H1 (cell line): Measurements from ENCODE around the gene CRTAC1. TPM values are rescaled to one million over a fixed set of nuclear protein-coding genes. Genes with fewer than 3 reads are reported as not detected.
A peak's percentile ranks its signal among the peaks of the same experiment; 100 is the strongest.

Experiments
- CTCF ChIA-PET: fragments of 300-600 bp; sonication (Branson Sonifier 250); formaldehyde crosslinking; loops from one replicate; lab custom pipeline; 2021; ENCODE audit not compliant: partially characterized antibody; lab: Charles Lee
- POLR2A ChIA-PET: fragments of 300-600 bp; sonication (Branson Sonifier 250); formaldehyde crosslinking; loops from one replicate; lab custom pipeline; 2021; ENCODE audit warnings: inconsistent platforms; ENCODE audit not compliant: partially characterized antibody; lab: Charles Lee
- DNase-seq, 2 experiments: peaks; one replicate each; pipeline versions ENCODE4 v3.0.0 to v3.0.0-alpha.2; 2010 to 2022; ENCODE audit warnings: low spot score in 2 of 2, low read depth in 1 of 2, mixed read lengths in 1 of 2
- FAIRE-seq: peaks from 2 replicates; lab custom pipeline; 2011; peaks lifted over from hg19 to GRCh38; lab: Jason Lieb, UNC
- H2AFZ ChIP-seq: 2 replicates; pipeline ENCODE4 v1.8.1; 2012; ENCODE audit warnings: low read length, inconsistent platforms
- H2AK5ac ChIP-seq: 2 replicates; pipeline ENCODE4 v1.6.1; 2013; ENCODE audit warnings: low read depth, low read length
- H2BK120ac ChIP-seq: replicated peaks from 2 replicates; pipeline ENCODE3; 2013; ENCODE audit warnings: low read depth, low read length, inconsistent platforms
- H2BK12ac ChIP-seq: 2 replicates; pipeline ENCODE4 v1.6.1; 2013; ENCODE audit warnings: low read depth, low read length
- H2BK15ac ChIP-seq: 2 replicates; pipeline ENCODE4 v1.6.1; 2013; ENCODE audit warnings: low read length
- H2BK20ac ChIP-seq: 2 replicates; pipeline ENCODE4 v1.6.1; 2013; ENCODE audit warnings: low read length
- H2BK5ac ChIP-seq: 2 replicates; pipeline ENCODE4 v1.6.1; 2013; ENCODE audit warnings: low read depth, low read length
- H3K14ac ChIP-seq: 2 replicates; pipeline ENCODE4 v1.6.1; 2013; ENCODE audit warnings: inconsistent platforms; ENCODE audit not compliant: insufficient read length
- H3K18ac ChIP-seq: 2 replicates; pipeline ENCODE4 v1.6.1; 2013; ENCODE audit warnings: low read length; ENCODE audit errors: extremely low read depth
- H3K23ac ChIP-seq: 2 replicates; pipeline ENCODE4 v1.6.1; 2013; ENCODE audit warnings: inconsistent platforms; ENCODE audit not compliant: insufficient read length
- H3K23me2 ChIP-seq: 2 replicates; pipeline ENCODE4 v1.6.1; 2013; ENCODE audit warnings: low read depth, low read length
- H3K27ac ChIP-seq: 2 replicates; pipeline ENCODE4 v1.6.1; 2011; ENCODE audit warnings: low read depth, low read length, inconsistent platforms
- H3K27me3 ChIP-seq, 4 experiments: replicated peaks in 1 of 4; 1 replicate in 1 of 4; 2 replicates in 3 of 4; pipeline versions ENCODE4 v1.6.1 to v1.8.1; 2011 to 2013; ENCODE audit warnings: low read length in 3 of 4, mild to moderate bottlenecking in 3 of 4, inconsistent platforms in 2 of 4, mixed read lengths in 2 of 4, moderate library complexity in 1 of 4; ENCODE audit not compliant: control insufficient read depth in 3 of 4, insufficient read depth in 3 of 4; ENCODE audit errors: extremely low read depth in 1 of 4
- H3K36me3 ChIP-seq, 4 experiments: 2 replicates each; pipeline versions ENCODE4 v1.6.1 to v1.8.1; 2011 to 2013; ENCODE audit warnings: mild to moderate bottlenecking in 4 of 4, low read length in 3 of 4, moderate library complexity in 2 of 4, control low read depth in 1 of 4, inconsistent platforms in 1 of 4; ENCODE audit not compliant: insufficient read depth in 4 of 4, control insufficient read depth in 2 of 4
- H3K4ac ChIP-seq: replicated peaks from 2 replicates; pipeline ENCODE3; 2013; ENCODE audit warnings: low read length, low read depth, mixed read lengths, inconsistent platforms; ENCODE audit not compliant: insufficient read length
- H3K4me1 ChIP-seq, 4 experiments: replicated peaks in 1 of 4; 1 replicate in 1 of 4; 2 replicates in 3 of 4; pipeline versions ENCODE4 v1.6.1 to v1.8.1; 2011 to 2013; ENCODE audit warnings: low read length in 3 of 4, inconsistent platforms in 2 of 4, mixed read lengths in 1 of 4; ENCODE audit not compliant: insufficient read depth in 4 of 4, control insufficient read depth in 3 of 4
- H3K4me2 ChIP-seq, 2 experiments: 2 replicates each; pipeline versions ENCODE4 v1.6.1 to v1.8.1; 2011 to 2013; ENCODE audit warnings: low read depth in 2 of 2, low read length in 2 of 2, control low read depth in 1 of 2, inconsistent platforms in 1 of 2, mild to moderate bottlenecking in 1 of 2; ENCODE audit not compliant: insufficient read depth in 1 of 2
- H3K4me3 ChIP-seq, 4 experiments: fragments of 200-600, 300-600 bp in 1 of 4; sonication (generic), shearing (Covaris generic), sonication (Bioruptor Twin) in 1 of 4; 2 replicates each; pipeline versions ENCODE4 v1.5.1 to v1.8.1; 2011 to 2016; ENCODE audit warnings: low read length in 4 of 4, low read depth in 3 of 4, control low read depth in 2 of 4, inconsistent platforms in 2 of 4, mild to moderate bottlenecking in 2 of 4, mixed read lengths in 1 of 4, moderate library complexity in 1 of 4; ENCODE audit not compliant: insufficient read depth in 2 of 4; ENCODE audit errors: extremely low read depth in 1 of 4
- H3K56ac ChIP-seq: replicated peaks from 2 replicates; pipeline ENCODE3; 2013; ENCODE audit warnings: low read depth, mild to moderate bottlenecking, mixed read lengths, low read length, inconsistent platforms; ENCODE audit not compliant: insufficient read length
- H3K79me1 ChIP-seq: 2 replicates; pipeline ENCODE4 v1.6.1; 2013; ENCODE audit warnings: low read depth, low read length, control low read depth
- H3K79me2 ChIP-seq, 2 experiments: 2 replicates each; pipeline versions ENCODE4 v1.6.1 to v1.8.1; 2012 to 2013; ENCODE audit warnings: low read length in 2 of 2, mild to moderate bottlenecking in 2 of 2, inconsistent platforms in 1 of 2; ENCODE audit not compliant: insufficient read depth in 2 of 2, control insufficient read depth in 1 of 2
- H3K9ac ChIP-seq, 4 experiments: replicated peaks in 1 of 4; 1 replicate in 1 of 4; 2 replicates in 3 of 4; pipeline versions ENCODE4 v1.6.1 to v1.8.1; 2011 to 2013; ENCODE audit warnings: low read depth in 3 of 4, low read length in 3 of 4, control low read depth in 2 of 4, mild to moderate bottlenecking in 2 of 4, moderate library complexity in 2 of 4, inconsistent platforms in 1 of 4; ENCODE audit errors: extremely low read depth in 1 of 4
- H3K9me3 ChIP-seq, 2 experiments: 2 replicates each; pipeline versions ENCODE4 v1.6.1 to v1.8.1; 2012 to 2013; ENCODE audit warnings: mild to moderate bottlenecking in 2 of 2, moderate library complexity in 2 of 2, control low read depth in 1 of 2, inconsistent platforms in 1 of 2, low read depth in 1 of 2, low read length in 1 of 2, mixed read lengths in 1 of 2; ENCODE audit not compliant: insufficient read depth in 2 of 2
- H4K20me1 ChIP-seq, 2 experiments: replicated peaks in 1 of 2; 2 replicates each; pipeline versions ENCODE3 to v1.8.1; 2011 to 2013; ENCODE audit warnings: inconsistent platforms in 2 of 2, low read length in 2 of 2, mild to moderate bottlenecking in 1 of 2; ENCODE audit not compliant: insufficient read depth in 2 of 2, control insufficient read depth in 1 of 2
- H4K5ac ChIP-seq: 2 replicates; pipeline ENCODE4 v1.6.1; 2013; ENCODE audit warnings: low read length, low read depth, mixed read lengths, inconsistent platforms; ENCODE audit not compliant: insufficient read length
- H4K8ac ChIP-seq: 2 replicates; pipeline ENCODE4 v1.8.0; 2013; ENCODE audit warnings: mild to moderate bottlenecking, moderate library complexity, low read length, inconsistent platforms; ENCODE audit not compliant: insufficient read depth; ENCODE audit errors: extremely low read depth
- H4K91ac ChIP-seq: replicated peaks from 2 replicates; pipeline ENCODE3; 2013; ENCODE audit warnings: low read length, mixed read lengths, inconsistent platforms; ENCODE audit not compliant: insufficient read length
- WGBS, 2 experiments: shearing (Covaris generic) in 1 of 2; methylation state at CpG; one replicate each; pipeline versions ENCODE4 v1.1.6 to v1.1.7; 2013 to 2015; ENCODE audit warnings: low lambda C conversion rate in 2 of 2, mixed read lengths in 2 of 2, inconsistent platforms in 1 of 2, low coverage in 1 of 2, missing lambda C conversion rate in 1 of 2; ENCODE audit not compliant: insufficient replicate concordance in 2 of 2, insufficient coverage in 1 of 2, insufficient read length in 1 of 2; ENCODE audit errors: extremely low coverage in 1 of 2, missing lambda C conversion rate in 1 of 2; 5-methylcytosine and 5-hydroxymethylcytosine counted together
- polyA plus RNA-seq, 7 experiments: library from polyadenylated mRNA; depleted of rRNA in 3 of 7; stranded (reverse) in 5 of 7; unstranded in 2 of 7; fragments of >200 nt in 5 of 7; fragments of 200-250 nt in 2 of 7; gene quantifications; 1 replicate in 5 of 7; 2 replicates in 1 of 7; 4 replicates in 1 of 7; pipeline versions ENCODE4 v1.2.1 to v1.2.3, GENCODE V29; 2011 to 2013; ENCODE audit warnings: missing spikeins in 2 of 7, mixed read lengths in 2 of 7
- total RNA-seq: library from RNA; stranded (reverse); fragmentation: NEBNext Ultra II Directional; extraction: Animal tissue kit (Norgen Biotek cat#: 25700); gene quantifications from 2 replicates; pipeline ENCODE4 v1.2.1, GENCODE V29; 2021
- TF ChIP-seq, protein P1 (sequence below): IDR thresholded peaks from 2 replicates; pipeline ENCODE4 v1.6.1; 2012; ENCODE audit warnings: inconsistent platforms
- TF ChIP-seq, protein P2 (sequence below): IDR thresholded peaks from 2 replicates; pipeline ENCODE4 v1.6.1; 2012; ENCODE audit warnings: inconsistent platforms

Gene CRTAC1
- total and polyA plus RNA-seq, 2 of the 8 experiments (the other 6 are each of a cell fraction or from before 2014, with no cell fraction given), result 0.91 to 1.2 TPM

DNA sequence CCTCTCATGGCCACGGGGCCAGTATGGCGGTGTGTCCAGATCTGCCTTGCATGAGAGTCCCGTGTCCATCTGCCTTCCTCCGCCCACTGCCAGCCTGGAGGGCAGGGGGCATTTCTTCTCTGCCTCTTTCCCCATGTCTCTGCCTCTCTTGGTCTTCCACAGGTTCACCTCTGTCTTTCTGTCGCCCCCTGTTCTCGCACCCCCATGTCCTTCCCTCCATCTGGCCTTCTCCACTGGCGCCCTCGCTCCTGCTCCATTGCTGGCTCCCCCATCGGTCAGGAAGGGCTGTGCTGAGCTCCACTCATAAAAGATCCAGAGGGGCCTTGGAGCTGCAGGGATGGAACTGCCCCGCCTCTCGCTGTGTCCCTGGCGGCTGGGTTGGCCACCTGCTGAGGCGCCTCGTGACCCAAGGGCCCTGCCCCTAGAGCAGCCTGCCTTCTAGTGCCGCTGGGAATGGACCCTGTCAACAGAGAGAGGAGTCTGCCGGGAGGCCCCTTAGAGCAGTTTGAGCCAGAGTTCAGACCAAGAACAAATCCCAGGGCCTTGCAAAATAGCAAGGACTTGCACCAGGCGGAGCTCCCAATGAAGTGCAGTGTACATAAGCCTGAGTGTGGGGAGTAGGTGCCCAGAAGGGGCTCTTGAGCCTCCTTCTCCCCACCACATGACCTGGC is 138.8 kb downstream of the CRTAC1 start:
- Histone ChIP-seq H3K9me3 (no peaks in the 10 kb centered on the region), H3K23ac (no peak overlapping the region), H3K9ac (no peak overlapping the region), H4K91ac (peak overlapping the region; percentile 23), H3K27ac (no peak overlapping the region), H3K14ac (no peak overlapping the region), H3K36me3 (no peaks in the 10 kb centered on the region), H2BK5ac (no peak overlapping the region), H3K4ac (no peak overlapping the region), H2AFZ (no peak overlapping the region), H2AK5ac (no peak overlapping the region), H3K4me3 (no peak overlapping the region), H3K4me2 (no peak overlapping the region), H3K79me1 (no peaks in the 10 kb centered on the region), H2BK15ac (peak overlapping the region; percentile 67; the same call in 1 of the 2 replicates), H3K4me1 (peaks cover 0 to 17% (median 12%) of the 10 kb centered on the region in 4 experiments; a peak in 6 of 7 replicates), H3K18ac (no peak overlapping the region), H3K27me3 (no peaks in the 10 kb centered on the region), H3K23me2 (peaks cover 4% of the 10 kb centered on the region; the same call in 1 of the 2 replicates), H3K79me2 (no peaks in the 10 kb centered on the region), H4K8ac (no peak overlapping the region), H2BK20ac (0 out of 2 replicates have a peak overlapping the region, but pooled peaks have one; percentile 32), H2BK120ac (no peak overlapping the region), H4K20me1 (no peaks in the 10 kb centered on the region), H3K56ac (no peak overlapping the region), H2BK12ac (peak overlapping the region; percentile 84; the same call in 1 of the 2 replicates), H4K5ac (no peak overlapping the region)
- ChIA-PET CTCF (interaction anchor here (0.7 to 1.1 kb wide), 2 partner anchors 98 to 124 kb away, joined by 3 to 4 read pairs; no protein-coding TSS in a partner anchor), POLR2A (interaction anchor here (1.4 kb wide), 1 partner anchor 11 kb away, joined by 3 read pairs; no protein-coding TSS in a partner anchor)
- FAIRE-seq (no peak), DNase-seq (no peak)
- TF ChIP-seq, protein P1, sequence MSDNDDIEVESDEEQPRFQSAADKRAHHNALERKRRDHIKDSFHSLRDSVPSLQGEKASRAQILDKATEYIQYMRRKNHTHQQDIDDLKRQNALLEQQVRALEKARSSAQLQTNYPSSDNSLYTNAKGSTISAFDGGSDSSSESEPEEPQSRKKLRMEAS, result no peak
- TF ChIP-seq, protein P2, sequence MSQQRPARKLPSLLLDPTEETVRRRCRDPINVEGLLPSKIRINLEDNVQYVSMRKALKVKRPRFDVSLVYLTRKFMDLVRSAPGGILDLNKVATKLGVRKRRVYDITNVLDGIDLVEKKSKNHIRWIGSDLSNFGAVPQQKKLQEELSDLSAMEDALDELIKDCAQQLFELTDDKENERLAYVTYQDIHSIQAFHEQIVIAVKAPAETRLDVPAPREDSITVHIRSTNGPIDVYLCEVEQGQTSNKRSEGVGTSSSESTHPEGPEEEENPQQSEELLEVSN, result peak; percentile 28; the same call in 1 of the 2 replicates
- WGBS, 2 experiments, result 88% methylated on average over 16 of the region's 17 CpGs; no CpG with 5 or more reads in 1 of the 2 experiments
